NCI-H82 treated with DMSO at 0.1 percent for 48 hours (cell line): Measurements from ENCODE around the gene ZC3HAV1.
"Not testable (repeated sequence)": the region's sequence is repeated elsewhere in the genome, so short reads cannot be mapped to it uniquely, and the experiment has no call there.

ENCODE experiments used
- DNase-seq: peaks from one replicate; lab custom pipeline; 2025; ENCODE audit not compliant: unreplicated experiment; lab: John Stamatoyannopoulos, UW

ZC3HAV1 gene

DNA sequence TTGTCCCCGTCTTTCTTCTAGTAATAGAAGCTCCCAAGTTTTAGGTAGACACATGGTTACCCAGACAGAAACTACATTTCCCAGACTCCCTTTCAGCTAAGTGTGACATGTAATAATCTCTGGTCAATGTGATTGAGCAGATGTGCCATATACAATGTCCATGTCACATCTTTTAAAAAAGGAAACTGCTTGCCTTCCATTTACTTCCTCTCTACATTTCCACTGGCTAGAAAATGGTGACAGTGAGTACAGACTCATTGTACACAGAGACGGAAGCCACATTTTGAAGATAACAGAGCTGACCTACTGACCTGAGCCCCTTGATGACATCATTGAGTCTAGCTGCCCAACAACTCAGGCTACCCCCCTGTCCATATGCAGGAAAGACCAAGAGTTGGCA lies 21.3 kb downstream of the ZC3HAV1 start:
- DNase-seq = no peak

DNA sequence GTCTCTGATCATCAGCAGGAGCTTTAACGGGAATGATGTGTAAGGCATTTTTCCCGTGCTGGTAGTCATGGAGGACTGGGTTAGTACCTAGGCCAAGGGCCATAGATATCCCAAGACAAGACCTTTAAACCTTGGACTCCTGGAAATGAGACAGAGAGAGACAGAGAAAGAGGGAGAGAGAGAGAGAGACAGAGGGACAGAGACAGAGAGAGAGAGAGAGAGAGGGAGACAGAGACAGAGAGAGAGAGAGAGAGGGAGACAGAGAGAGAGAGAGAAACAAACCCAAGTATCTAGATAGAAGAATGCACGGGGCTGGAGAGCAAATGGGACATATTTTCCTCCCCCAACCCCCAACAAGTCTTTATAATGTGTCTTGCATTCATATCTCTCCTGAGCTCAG lies 22.3 kb downstream of the ZC3HAV1 start:
- DNase-seq = no peak

DNA sequence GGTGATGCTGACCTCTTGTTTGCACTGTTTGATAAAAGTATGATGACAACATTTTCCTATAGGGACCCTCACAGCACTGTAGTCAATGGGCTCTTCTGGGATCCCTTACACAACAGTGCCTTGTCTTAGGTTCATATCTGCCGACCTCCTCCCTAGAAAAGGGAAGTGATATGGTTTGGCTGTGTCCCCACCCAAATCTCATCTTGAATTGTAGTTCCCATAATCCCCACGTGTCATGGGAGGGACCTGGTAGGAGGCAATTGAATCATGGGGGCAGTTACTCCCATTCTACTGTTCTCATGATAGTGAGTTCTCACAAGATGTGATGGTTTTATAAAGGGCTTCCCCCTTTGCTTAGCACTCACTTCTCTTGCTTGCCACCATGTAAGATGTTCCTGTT lies 23.1 kb downstream of the ZC3HAV1 start:
- no peak for DNase-seq

DNA sequence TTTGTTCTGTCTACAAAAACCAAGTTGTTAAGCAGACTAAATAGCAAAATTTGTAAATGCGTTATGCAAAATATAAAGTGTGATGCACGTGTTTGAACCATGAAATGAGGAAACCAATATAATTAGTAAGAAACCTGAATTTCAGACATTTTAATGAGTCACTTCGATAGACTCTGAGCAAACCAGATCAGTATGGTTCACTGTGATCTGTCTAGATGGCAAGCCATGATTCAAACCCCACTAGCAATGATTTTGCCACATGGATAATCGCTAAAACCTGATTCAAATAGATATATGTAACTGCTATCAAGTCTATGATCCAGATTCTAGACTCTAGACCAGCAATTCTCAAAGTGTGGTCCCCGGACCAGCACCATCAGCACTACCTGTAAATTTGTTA lies 24.8 kb downstream of the ZC3HAV1 start:
- no peak for DNase-seq

DNA sequence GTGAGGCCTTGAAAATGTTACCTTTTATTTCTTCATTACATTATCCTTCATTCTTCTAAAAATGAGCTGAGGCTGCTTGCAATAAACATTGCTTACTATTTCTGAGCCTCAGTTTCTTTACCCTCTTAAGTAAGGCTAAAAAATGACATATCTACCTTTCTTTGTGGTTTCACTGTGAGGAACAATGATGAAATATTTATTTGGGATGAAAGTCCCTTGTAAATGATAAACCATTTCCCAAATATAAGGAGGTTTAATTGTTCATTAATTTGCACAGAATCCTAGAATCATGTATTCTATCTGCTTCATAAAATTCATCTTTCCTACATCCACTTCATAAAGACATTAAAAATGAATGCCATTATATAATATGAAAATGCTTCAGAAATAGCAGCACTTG lies 27.9 kb downstream of the ZC3HAV1 start:
- DNase-seq = no peak

DNA sequence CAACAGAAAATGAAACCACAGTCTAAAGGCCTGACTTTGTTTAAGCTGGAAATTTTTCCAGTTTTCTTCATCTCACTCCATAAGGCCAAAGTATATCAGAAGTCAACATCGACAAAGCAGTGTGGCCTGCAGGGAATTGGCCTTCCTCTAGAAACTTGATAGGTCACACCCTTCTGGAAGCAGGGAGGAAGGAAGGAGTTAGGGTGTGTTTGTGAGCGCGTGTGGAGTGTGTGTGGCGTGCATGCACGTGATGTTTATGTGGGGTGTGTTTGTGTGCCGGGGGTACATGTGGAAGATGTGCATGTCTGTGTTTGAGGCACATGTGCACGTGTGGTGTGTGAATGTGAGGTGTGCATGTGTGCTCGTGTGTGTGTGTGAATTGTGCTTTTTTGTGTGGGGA lies 28.6 kb downstream of the ZC3HAV1 start:
- no peak for DNase-seq

DNA sequence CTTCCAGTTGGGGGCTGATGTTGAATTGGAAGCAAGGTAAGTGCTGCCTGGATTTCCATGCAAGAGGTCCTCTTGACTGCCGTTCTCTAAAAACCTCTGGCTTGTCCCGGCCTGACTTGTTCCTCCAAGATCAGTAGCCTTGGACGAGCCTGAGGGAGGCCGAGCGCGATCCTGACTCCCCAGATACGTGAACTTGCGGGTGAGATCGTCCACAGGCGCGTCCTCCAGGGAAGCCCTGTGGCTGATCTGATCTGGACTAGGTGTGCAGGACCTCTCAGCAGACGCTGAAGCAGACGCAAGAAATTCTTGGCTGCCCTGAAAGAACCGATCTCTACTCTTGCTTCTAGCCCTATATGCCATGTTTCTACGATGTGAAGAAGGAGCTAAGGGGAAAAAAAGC lies 29.7 kb downstream of the ZC3HAV1 start:
- no peak for DNase-seq

DNA sequence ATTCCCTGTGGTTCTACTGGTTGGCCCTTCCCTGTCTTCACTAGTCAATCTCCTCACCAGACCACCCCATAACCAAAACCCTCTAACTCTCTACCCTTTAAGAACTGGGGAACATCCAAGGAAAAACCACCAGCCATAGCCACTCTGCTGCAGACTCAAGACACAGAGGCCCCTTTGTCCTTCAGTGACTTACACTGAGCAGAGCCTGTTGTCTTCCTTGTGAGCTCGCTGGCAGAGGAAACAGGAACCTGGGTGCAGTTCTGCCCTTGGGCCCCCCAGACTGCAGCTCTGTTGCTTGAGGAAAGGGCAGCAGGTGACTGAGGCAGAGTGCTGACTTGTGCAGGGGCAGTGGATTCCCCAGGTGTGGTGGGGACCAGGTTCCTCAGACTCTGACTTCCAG lies 30.6 kb downstream of the ZC3HAV1 start:
- DNase-seq = no peak

DNA sequence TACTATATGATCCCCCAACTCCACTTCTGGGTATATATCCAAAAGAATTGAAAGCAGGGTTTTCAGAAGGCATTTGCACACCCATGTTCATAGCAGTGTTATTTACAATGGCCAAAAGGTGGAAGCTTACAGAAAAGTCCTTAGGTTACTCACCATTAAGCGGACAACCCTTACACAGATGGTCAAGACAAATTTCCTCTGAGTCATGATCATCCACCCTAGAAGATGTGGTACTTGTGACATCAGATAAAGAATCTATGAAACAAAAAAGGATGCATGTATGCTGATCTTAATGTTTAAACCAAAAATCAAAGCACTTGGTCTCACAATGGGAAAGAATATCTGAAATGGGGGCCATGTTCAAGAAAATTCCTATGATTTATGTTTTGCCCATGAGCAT lies 31.1 kb downstream of the ZC3HAV1 start:
- no peak for DNase-seq

DNA sequence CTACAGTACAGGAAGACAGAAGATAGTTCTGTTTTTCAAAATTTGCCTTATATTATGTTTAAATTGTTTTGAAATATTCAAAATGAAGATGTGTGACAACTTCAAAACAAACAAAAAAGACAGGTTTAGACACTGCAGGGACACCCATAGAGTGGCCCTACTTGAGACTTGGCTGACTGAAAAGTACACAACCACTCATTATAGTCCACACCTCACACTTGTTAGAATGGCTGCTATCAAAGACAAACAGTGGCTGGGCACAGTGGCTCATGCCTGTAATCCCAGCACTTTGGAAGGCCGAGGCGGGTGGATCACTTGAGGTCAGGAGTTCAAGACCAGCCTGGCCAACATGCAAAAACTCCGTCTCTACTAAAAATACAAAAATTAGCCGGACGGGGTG lies 31.8 kb downstream of the ZC3HAV1 start:
- not testable (repeated sequence) for DNase-seq

DNA sequence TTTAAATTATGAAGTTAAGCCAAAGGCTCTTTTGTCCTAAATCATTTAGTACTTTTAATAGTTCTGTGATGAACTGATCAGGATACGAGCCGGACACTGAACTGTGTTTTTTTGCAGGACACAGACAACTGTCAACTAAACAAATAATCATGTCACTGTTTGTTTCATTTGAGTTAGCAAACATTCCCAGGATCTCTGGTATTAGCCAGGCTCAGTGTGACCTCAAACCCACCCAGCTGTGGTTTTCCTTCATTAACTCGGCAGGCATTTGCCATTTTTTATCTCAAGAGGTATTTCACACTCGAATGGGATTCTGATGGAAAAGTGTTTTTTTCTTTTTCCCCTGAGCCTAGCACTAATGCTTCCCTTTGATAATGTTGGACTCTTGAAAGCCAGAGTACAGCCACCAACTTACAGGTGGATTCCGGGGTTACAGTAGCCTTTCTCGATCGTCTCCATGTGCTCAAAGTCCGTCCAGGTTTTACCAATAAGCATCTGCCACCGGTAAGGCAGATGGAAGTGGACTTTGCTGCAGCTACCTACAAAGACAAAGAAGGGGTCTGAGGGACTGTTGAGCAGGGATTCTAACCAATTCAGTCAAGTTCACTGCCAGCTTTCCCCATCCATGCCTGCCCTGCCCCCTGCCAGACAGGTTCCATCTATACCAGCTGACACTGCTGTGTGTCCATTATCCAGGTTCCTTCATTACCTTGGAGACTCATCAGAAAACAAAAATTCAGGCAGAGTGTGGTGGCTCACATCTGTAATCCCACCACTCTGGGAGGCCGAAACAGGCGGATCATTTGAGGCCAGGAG lies 33.4 kb downstream of the ZC3HAV1 start:
- DNase-seq = no peak

DNA sequence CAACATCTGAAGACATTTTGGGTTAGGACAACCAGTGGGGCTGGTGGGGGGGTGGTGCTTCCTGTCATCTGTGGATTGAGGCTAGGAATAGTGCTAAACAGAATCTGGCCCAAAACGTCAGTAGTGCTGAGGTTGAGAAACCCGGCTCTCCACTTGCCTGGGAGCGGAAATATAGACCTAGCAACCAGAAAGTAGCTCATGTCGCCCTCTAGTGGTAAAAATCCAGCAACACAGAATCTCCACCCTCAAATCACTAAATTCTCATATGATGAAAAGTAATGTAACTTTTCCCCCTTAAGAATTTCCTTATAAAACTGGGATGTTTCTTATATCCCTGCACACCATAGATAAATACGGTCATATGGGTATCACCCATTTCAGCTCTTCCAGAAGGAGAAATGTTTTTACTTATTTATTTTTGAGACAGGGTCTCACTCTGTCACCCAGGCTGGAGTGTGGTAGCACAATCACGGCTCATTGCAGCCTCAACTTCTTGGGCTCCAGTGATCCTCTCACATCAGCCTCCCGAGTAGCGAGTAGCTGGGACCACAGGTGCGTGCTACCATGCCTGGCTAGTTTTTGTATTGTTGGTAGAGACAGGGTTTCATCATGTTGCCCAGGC lies 34.4 kb downstream of the ZC3HAV1 start:
- DNase-seq = peak; percentile 54

DNA sequence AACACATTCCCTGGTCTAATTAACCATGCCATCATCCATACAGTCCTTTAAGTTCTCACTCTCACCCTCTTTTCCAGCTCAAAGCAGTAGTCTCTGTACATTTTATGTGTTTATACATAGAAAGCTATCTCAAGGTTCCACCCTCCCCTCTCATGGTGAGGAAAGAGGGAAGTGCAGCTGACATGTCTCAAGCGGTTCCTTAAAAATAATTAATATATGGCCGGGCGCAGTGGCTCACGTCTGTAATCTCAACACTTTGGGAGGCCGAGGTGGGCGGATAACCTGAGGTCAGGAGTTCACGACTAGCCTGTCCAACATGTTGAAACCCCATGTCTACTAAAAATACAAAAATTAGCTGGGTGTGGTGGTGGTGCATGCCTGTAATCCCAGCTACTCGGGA lies 36.7 kb downstream of the ZC3HAV1 start:
- DNase-seq = no peak

DNA sequence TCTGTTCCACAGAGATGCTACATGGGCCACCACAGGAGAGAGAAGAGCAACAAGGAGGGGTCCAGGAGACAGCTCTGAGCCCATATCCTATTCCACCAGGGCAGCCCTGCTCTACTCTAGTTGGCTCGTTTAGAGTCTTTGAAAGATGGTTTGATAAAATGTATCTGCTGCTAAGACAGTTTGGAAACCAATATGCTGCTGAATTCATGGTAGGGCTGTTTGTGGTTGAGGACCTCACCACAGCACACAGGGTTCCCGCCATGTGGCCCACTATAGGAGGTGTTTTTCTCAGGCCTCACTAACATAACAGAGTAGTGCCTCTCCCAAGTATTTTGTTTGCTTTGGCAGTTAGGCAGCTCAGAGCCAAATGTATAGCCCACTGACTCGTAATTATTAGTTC lies 37.8 kb downstream of the ZC3HAV1 start:
- no peak for DNase-seq

DNA sequence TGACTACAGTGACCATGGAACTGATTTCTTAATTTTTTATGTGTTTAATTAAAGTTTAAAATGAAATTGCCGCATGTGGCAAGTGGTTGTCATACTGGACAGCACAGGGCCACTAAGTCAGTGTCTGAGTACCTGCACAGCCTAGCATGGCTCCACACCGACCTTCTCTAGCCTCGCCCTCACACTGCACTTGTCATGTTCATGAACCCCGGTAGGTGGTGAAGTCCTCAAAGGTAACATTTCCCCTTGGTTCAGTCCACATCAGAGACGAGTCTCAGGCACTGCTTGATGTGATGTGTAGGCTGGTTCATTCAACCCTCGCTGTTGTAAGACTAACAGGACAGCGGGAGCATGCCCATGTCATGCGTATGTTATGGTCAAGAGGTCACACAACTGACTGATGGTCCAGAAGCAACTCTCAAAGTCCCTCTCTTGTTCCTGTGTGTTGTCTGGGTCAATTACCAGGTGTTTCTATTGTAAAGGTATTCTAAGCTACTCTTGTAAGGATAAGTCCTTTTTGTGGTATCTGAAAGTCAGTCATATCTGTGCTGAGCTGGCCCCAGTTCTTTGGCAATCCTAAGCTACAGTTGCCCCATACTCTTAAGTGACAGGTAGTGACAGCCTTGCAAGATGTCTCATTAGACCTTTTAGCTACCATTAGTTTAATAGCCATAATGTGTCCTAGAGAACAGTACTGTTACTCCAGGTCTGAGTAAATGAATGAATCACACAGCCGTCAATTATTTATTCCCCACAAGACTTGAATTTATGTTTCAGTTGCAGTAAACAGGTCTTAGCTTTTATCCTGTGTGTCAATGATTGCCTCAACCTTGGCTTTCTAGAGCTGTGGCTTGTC lies 40.7 kb downstream of the ZC3HAV1 start:
- no peak for DNase-seq

DNA sequence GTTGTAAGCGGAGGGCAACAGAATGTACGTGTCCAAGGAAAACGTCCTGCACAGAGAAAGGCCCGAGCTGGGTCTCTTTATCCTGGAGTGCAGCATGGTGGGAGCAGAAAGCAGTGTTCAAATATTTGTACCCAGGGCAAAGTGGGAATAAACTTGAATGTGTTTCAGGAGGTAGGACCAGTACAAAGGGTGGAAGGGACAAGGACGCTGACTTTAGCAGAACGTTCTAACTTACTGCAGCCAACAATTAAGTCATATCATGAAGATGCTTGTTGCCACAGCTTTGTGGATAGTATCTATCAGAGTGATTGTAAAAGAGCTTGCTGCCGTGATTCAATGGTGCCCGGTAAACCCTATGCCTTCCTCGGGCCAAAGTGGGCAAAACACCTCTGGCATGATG lies 43.2 kb downstream of the ZC3HAV1 start:
- DNase-seq = no peak

DNA sequence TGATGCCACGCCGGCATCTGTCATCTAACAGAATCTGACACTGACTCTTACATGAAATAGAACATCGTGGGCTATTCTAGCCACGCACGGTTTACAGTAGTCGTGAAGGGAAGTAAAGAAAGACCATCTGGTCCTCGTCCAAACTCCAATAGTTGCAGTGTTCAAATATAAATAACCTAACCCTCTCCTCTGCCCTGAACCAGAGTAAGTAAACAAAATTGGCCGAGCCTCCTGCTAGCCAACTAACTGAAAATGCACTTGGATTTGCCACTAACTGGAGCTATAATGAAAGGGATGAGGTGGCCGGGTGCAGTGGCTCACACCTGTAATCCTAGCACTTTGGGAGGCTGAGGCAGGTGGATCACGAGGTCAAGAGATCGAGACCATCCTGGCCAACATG lies 44.2 kb downstream of the ZC3HAV1 start:
- no peak for DNase-seq

DNA sequence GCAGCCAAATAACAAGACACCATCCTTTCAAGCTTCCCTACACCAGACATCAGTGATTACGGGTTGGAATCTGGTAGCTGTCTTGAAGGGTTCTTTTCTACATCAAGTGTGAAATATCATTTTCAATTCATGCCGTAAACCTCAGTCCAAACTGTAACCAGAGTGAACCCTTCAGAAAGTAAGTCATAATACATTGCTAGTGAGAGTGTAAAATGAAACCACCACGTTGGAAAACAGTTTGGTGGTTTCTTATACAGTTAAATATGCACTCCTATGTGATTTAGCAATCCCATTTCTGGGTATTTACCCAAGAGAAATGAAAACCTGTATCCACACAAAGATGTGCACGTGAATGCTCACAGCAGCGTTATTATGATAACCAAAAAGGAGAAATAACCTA lies 48.1 kb downstream of the ZC3HAV1 start:
- no peak for DNase-seq

DNA sequence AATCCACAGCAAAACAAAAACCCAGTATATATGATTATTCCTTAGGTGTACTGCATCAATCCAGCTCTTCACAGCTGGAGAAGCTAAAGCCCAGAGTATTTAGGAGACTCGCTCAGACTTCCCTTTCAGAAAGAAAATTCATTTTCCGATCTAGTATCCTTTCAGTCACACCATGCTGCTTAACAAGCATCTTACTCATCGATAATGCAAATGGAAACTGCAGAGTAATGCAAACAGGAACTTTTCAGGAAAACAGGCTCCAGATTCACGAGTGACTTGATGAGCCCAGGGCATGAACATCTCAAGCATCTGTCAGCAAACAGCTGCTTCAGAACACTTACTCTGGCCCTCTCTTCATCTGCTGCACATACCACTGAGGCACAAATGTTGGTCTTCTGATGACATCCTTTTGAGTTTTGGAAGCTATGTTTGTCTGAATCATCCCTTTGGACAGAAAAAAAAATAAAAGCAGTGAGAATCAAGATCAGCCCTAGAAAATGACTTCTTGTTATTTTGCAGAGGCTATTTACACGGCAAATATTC lies 48.8 kb downstream of the ZC3HAV1 start:
- no peak for DNase-seq

DNA sequence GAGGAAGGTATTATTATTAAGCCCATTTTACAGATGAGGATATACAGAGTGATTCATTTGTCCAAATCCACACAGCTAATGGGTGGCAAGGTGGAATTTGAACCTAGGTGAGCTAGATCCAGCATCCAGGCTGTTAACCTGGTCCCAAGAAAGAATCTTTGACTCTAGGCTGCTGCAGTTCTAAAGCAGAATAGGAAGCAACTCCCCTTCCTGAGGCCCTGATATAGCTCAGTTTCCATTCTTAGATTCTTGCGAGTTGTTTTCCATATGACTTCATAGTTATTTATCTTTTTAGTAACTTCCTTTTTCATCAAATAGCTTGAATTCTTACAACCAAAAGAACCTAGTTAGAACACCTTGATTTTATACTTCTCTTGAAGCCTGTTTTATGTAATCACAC lies 49.6 kb downstream of the ZC3HAV1 start:
- DNase-seq = no peak

DNA sequence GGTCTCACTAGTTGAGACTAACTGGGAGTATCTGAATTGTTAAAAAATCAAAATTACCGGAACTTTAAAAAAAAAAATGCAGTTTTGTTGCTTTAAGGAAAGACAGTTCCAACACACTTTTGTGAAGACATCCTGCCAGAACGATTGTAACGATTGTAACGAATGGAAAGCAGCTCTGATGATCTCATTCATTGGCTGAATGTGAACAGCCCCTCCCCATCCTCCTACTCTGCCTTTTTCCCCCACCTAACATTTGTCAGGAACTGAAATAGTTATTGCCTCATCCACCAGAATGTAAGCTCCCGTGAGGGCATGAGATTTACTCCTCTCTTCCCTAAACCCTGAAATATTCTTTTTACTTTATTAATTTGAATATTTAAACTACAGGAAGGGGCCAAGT lies 50.6 kb downstream of the ZC3HAV1 start:
- no peak for DNase-seq

DNA sequence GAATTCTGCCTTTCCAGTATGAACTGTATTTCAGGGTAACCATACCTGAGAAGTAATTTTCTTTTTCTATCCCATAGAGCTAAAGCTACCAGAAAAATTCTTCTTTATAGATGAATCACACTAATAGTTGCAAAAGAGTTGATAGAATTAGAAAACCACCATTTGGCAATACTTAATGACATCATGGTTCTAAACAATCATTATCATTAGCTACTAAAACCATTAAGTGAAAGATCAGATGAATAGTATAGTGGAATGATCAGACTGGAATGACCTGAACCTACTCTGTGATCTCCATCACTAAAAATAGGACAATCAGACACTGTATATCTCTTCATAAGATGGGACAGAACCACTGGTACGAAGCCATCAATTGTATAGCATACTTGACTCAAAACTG lies 53.8 kb downstream of the ZC3HAV1 start:
- DNase-seq = no peak
